Progenitor cell of endocrine pancreas (in vitro differentiated cells): ENCODE results near the gene CNNM3. TPM values are rescaled to one million over a fixed set of nuclear protein-coding genes. Genes with fewer than 3 reads are reported as not detected.
A peak's percentile ranks its signal among the peaks of the same experiment; 100 is the strongest.
"Not testable (repeated sequence)": the region's sequence is repeated elsewhere in the genome, so short reads cannot be mapped to it uniquely, and the experiment has no call there.

Source experiments
- DNase-seq: peaks from one replicate; pipeline ENCODE4 v3.0.0; 2021; ENCODE audit warnings: low spot score; ENCODE audit not compliant: unreplicated experiment
- H3K27ac Mint-ChIP-seq: 2 replicates; pipeline ENCODE4 v1.8.0; 2021; ENCODE audit warnings: mild to moderate bottlenecking, moderate library complexity, mixed read lengths
- H3K27me3 Mint-ChIP-seq: 2 replicates; pipeline ENCODE4 v1.8.0; 2021; ENCODE audit warnings: mixed read lengths
- H3K36me3 Mint-ChIP-seq: 2 replicates; pipeline ENCODE4 v1.8.0; 2022; ENCODE audit warnings: mixed read lengths; ENCODE audit not compliant: insufficient read depth
- H3K4me1 Mint-ChIP-seq: 2 replicates; pipeline ENCODE4 v1.8.0; 2021; ENCODE audit warnings: low read depth, mixed read lengths
- H3K4me3 Mint-ChIP-seq: 2 replicates; pipeline ENCODE4 v1.8.0; 2021; ENCODE audit warnings: low read depth, mild to moderate bottlenecking, moderate library complexity, mixed read lengths
- H3K9me3 Mint-ChIP-seq: 2 replicates; pipeline ENCODE4 v1.8.0; 2021; ENCODE audit warnings: low read depth, mixed read lengths
- CTCF ChIP-seq: fragments of 200-600 bp; sonication (generic); IDR thresholded peaks from one replicate; pipeline ENCODE4 v1.5.0; 2021; ENCODE audit warnings: antibody characterized with exemption, mild to moderate bottlenecking; ENCODE audit not compliant: unreplicated experiment
- total RNA-seq: library from RNA; stranded (reverse); gene quantifications from 2 replicates; pipeline ENCODE4 v1.2.1, GENCODE V29; 2021

CNNM3 gene
- total RNA-seq, 1 donor from 2014 or later, result 54.0 TPM

- Mint-ChIP-seq H3K36me3 (no peaks in the 10 kb centered on the region), H3K27ac (no peak overlapping the region), H3K4me3 (no peak overlapping the region), H3K9me3 (no peaks in the 10 kb centered on the region), H3K27me3 (no peaks in the 10 kb centered on the region), H3K4me1 (peaks cover 4% of the 10 kb centered on the region)
- no peak for TF ChIP-seq CTCF
- DNase-seq, result no peak
These were observed 28.7 kb upstream of the CNNM3 start for GRCh38 chr2:96787411-96787810.

- TF ChIP-seq CTCF, result no peak
- H3K36me3 Mint-ChIP-seq, result no peaks in the 10 kb centered on the region
- H3K4me1 Mint-ChIP-seq, result peaks cover 4% of the 10 kb centered on the region
- H3K9me3 Mint-ChIP-seq, result no peaks in the 10 kb centered on the region
- DNase-seq, result no peak
- H3K27me3 Mint-ChIP-seq, result no peaks in the 10 kb centered on the region
- peak overlapping the region; percentile 82 for H3K27ac Mint-ChIP-seq
- H3K4me3 Mint-ChIP-seq, result no peak overlapping the region
These were observed 27.4 kb upstream of the CNNM3 start for GRCh38 chr2:96788442-96789244.

GRCh38 chr2:96789245-96789617 is 26.8 kb upstream of the CNNM3 start:
- H3K36me3 Mint-ChIP-seq, result no peaks in the 10 kb centered on the region
- H3K27ac Mint-ChIP-seq, result no peak overlapping the region
- H3K27me3 Mint-ChIP-seq, result no peaks in the 10 kb centered on the region

GRCh38 chr2:96792772-96793749 is 23.0 kb upstream of the CNNM3 start:
- H3K27me3 Mint-ChIP-seq, result no peaks in the 10 kb centered on the region
- no peak for TF ChIP-seq CTCF
- H3K4me1 Mint-ChIP-seq, result peaks cover 4% of the 10 kb centered on the region
- H3K27ac Mint-ChIP-seq, result peak overlapping the region; percentile 3
- DNase-seq, result no peak
- H3K9me3 Mint-ChIP-seq, result no peaks in the 10 kb centered on the region
- no peaks in the 10 kb centered on the region for H3K36me3 Mint-ChIP-seq
- H3K4me3 Mint-ChIP-seq, result no peak overlapping the region

More at GRCh38 chr2:96789245-96789617, 26.8 kb upstream of the CNNM3 start:
- Mint-ChIP-seq H3K4me3 (no peak overlapping the region), H3K9me3 (no peaks in the 10 kb centered on the region), H3K4me1 (peaks cover 4% of the 10 kb centered on the region)
- no peak for TF ChIP-seq CTCF
- DNase-seq, result no peak

- no peak overlapping the region for H3K27ac Mint-ChIP-seq
- no peaks in the 10 kb centered on the region for H3K9me3 Mint-ChIP-seq
- H3K4me3 Mint-ChIP-seq, result no peak overlapping the region
- no peak for TF ChIP-seq CTCF
- H3K36me3 Mint-ChIP-seq, result no peaks in the 10 kb centered on the region
- no peak for DNase-seq
- no peaks in the 10 kb centered on the region for H3K27me3 Mint-ChIP-seq
- no peaks in the 10 kb centered on the region for H3K4me1 Mint-ChIP-seq
These were observed 21.0 kb upstream of the CNNM3 start for GRCh38 chr2:96795076-96795475.

GRCh38 chr2:96796497-96796896 is 19.6 kb upstream of the CNNM3 start:
- not testable (repeated sequence) for H3K4me1 Mint-ChIP-seq, H3K27me3 Mint-ChIP-seq, H3K9me3 Mint-ChIP-seq

More at GRCh38 chr2:96796497-96796896, 19.6 kb upstream of the CNNM3 start:
- not testable (repeated sequence) for H3K27ac Mint-ChIP-seq, H3K4me3 Mint-ChIP-seq, DNase-seq, H3K36me3 Mint-ChIP-seq
